Measurements from ENCODE around the gene COL7A1.

- TF ChIP-seq GATA2 (IDR thresholded peaks at IDR 0.05; ENCODE audit: low read depth, low read length): no peak
- TF ChIP-seq GATA3 (IDR thresholded peaks at IDR 0.05; ENCODE audit: low read depth, low read length): no peak
These were observed 2.5 kb downstream of the COL7A1 start for GRCh38 chr3:48592519-48593087.

Measured in SH-SY5Y (cell line).